ENCODE measurements around the gene GPX8. TPM values are rescaled to one million over a fixed set of nuclear protein-coding genes. Genes with fewer than 3 reads are reported as not detected.

Gene GPX8
- total and polyA plus RNA-seq, 2 of the 13 experiments (the other 11 are each of a cell fraction or from before 2014, with no cell fraction given): 0.33 to 0.94 TPM

GRCh38 chr5:55176176-55176818 lies 16.3 kb downstream of the GPX8 start:
- FAIRE-seq: no peak
- in situ Hi-C loops (cut with HindIII; ENCODE audit: extremely low pct_ligation_motif_present, low pct_unique_long_range_greater_than_20kb) (no loop called here), intact Hi-C loops (cut with micrococcal nuclease; ENCODE audit: unreplicated experiment) (loop anchor here (10.0 kb wide), 2 partner anchors 229 to 759 kb away; no protein-coding TSS in a partner anchor)
- H3K9me3 ChIP-seq (ENCODE audit: low read length): no peaks in the 10 kb centered on the region
- peak overlapping the region; percentile 64 for H3K4me2 ChIP-seq (ENCODE audit: low read depth, low read length)
- H3K4me3 ChIP-seq (replicated peaks in 1 of 3; ENCODE audit: insufficient read depth in 1 of 3, low read depth in 2 of 3, low read length in 3 of 3): peak overlapping the region; percentile 44 to 58 (median 47)
- H3K79me2 ChIP-seq (ENCODE audit: insufficient read depth, low read length): no peaks in the 10 kb centered on the region
- POLR2A ChIA-PET: interaction anchor here (0.6 kb wide), 1 partner anchor 40 kb away, joined by 3 read pairs; no protein-coding TSS in a partner anchor
- H3K4me1 ChIP-seq (ENCODE audit: insufficient read depth, low read length): peaks cover 37% of the 10 kb centered on the region
- CTCF ChIA-PET (ENCODE audit: low intra/inter-chr PET ratio, low total read pairs): no interaction called here
- WGBS (ENCODE audit: low lambda C conversion rate): 2% methylated on average over 33 of the region's 44 CpGs
- no peak overlapping the region for H2AFZ ChIP-seq (ENCODE audit: low read length)
- H4K20me1 ChIP-seq (ENCODE audit: insufficient read depth, low read length): no peaks in the 10 kb centered on the region; the same call in 1 of the 2 replicates
- no TSS peak for BruUV-seq (replicated peaks)
- H3K27me3 ChIP-seq (ENCODE audit: control insufficient read depth in 1 of 2, insufficient read depth in 2 of 2, low read length in 2 of 2): peaks cover 2 to 43% of the 10 kb centered on the region in 2 experiments; a peak in 3 of 5 replicates
- no peak overlapping the region for H3K27ac ChIP-seq (ENCODE audit: extremely low read length, insufficient read depth, low read length)
- DNase-seq (ENCODE audit: low spot score): peak; percentile 34
- H3K36me3 ChIP-seq (replicated peaks in 1 of 2; ENCODE audit: control insufficient read depth in 1 of 2, insufficient read depth in 2 of 2, low read length in 2 of 2): no peaks in the 10 kb centered on the region
- ATAC-seq: peak; percentile 91
- no peak overlapping the region for H3K9ac ChIP-seq (ENCODE audit: insufficient read depth, low read depth, low read length)
- TF ChIP-seq, protein P1, sequence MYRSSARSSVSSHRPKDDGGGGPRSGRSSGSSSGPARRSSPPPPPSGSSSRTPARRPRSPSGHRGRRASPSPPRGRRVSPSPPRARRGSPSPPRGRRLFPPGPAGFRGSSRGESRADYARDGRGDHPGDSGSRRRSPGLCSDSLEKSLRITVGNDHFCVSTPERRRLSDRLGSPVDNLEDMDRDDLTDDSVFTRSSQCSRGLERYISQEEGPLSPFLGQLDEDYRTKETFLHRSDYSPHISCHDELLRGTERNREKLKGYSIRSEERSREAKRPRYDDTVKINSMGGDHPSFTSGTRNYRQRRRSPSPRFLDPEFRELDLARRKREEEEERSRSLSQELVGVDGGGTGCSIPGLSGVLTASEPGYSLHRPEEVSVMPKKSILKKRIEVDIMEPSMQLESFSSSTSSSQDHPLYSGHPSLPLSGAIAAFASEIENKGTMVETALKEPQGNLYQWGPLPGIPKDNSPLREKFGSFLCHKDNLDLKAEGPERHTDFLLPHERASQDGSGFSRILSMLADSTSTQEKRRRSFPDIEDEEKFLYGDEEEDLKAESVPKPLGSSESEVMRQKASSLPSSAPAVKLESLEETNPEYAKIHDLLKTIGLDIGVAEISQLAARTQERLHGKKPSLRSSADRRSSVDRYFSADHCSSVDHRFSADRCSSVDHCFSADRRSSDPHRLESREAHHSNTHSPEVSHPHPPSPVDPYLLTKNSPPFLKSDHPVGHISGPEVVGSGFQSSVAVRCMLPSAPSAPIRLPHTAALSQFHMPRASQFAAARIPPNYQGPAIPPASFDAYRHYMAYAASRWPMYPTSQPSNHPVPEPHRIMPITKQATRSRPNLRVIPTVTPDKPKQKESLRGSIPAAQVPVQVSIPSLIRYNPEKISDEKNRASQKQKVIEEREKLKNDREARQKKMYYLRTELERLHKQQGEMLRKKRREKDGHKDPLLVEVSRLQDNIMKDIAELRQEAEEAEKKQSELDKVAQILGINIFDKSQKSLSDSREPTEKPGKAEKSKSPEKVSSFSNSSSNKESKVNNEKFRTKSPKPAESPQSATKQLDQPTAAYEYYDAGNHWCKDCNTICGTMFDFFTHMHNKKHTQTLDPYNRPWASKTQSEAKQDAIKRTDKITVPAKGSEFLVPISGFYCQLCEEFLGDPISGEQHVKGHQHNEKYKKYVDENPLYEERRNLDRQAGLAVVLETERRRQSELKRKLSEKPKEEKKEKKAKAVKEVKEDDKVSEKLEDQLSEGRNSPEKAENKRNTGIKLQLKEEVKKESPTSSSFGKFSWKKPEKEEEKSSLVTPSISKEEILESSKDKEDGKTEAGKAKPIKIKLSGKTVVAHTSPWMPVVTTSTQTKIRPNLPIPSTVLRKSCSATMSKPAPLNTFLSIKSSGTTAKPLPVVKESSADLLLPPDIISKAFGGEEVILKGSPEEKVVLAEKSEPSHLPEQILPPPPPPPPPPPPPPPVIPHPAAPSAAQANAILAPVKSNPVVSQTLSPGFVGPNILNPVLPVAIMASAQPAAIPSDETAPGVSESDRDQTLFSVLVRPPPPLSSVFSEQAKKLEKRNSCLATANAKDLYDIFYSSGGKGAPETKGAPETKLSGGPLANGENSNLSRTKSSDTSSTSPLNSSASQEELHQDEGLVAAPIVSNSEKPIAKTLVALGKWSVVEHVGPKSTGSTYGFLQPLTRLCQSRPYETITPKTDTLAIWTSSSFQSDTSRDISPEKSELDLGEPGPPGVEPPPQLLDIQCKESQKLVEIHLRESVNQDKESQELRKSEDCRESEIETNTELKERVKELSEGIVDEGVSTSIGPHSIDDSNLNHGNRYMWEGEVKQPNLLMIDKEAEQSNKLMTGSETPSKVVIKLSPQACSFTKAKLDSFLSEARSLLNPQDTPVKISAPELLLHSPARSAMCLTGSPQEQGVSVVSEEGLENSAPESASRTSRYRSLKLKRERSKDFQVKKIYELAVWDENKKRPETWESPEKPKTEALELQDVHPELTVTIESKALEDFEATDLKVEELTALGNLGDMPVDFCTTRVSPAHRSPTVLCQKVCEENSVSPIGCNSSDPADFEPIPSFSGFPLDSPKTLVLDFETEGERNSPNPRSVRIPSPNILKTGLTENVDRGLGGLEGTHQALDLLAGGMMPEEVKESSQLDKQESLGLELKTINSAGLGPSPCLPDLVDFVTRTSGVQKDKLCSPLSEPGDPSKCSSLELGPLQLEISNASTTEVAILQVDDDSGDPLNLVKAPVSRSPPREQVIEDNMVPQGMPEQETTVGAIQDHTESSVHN (CRISPR knock-in tag; IDR thresholded peaks at IDR 0.05): no peak
- TF ChIP-seq, protein P2, sequence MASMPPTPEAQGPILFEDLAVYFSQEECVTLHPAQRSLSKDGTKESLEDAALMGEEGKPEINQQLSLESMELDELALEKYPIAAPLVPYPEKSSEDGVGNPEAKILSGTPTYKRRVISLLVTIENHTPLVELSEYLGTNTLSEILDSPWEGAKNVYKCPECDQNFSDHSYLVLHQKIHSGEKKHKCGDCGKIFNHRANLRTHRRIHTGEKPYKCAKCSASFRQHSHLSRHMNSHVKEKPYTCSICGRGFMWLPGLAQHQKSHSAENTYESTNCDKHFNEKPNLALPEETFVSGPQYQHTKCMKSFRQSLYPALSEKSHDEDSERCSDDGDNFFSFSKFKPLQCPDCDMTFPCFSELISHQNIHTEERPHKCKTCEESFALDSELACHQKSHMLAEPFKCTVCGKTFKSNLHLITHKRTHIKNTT (CRISPR knock-in tag; IDR thresholded peaks at IDR 0.05): no peak
- TF ChIP-seq ZNF550 (CRISPR knock-in tag; IDR thresholded peaks at IDR 0.05; ENCODE audit: borderline replicate concordance) (no peak), ZNF607 (CRISPR knock-in tag; IDR thresholded peaks at IDR 0.05; ENCODE audit: borderline replicate concordance) (no peak), SMARCC2 (IDR thresholded peaks at IDR 0.05) (no peak), MYC (CRISPR knock-in tag; IDR thresholded peaks at IDR 0.05; ENCODE audit: borderline replicate concordance) (peak; percentile 23; the same call in 1 of the 2 replicates), KMT2B (CRISPR knock-in tag; IDR thresholded peaks at IDR 0.05) (no peak), POGZ (CRISPR knock-in tag; IDR thresholded peaks at IDR 0.05) (no peak), ARID3A (IDR thresholded peaks at IDR 0.05; ENCODE audit: low read depth, low read length) (no peak), FLYWCH1 (CRISPR knock-in tag; IDR thresholded peaks at IDR 0.05) (no peak), ZNF24 (IDR thresholded peaks at IDR 0.05) (no peak)
- TF ChIP-seq, protein P3, sequence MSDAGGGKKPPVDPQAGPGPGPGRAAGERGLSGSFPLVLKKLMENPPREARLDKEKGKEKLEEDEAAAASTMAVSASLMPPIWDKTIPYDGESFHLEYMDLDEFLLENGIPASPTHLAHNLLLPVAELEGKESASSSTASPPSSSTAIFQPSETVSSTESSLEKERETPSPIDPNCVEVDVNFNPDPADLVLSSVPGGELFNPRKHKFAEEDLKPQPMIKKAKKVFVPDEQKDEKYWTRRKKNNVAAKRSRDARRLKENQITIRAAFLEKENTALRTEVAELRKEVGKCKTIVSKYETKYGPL (CRISPR knock-in tag; IDR thresholded peaks at IDR 0.05): no peak

All from HepG2 (cell line).